ENCODE measurements around the gene SNX25. TPM values are rescaled to one million over a fixed set of nuclear protein-coding genes. Genes with fewer than 3 reads are reported as not detected.

The SNX25 gene
- total and polyA plus RNA-seq, 7 donors: 5.3 to 13.0 (median 9.8) TPM

DNA sequence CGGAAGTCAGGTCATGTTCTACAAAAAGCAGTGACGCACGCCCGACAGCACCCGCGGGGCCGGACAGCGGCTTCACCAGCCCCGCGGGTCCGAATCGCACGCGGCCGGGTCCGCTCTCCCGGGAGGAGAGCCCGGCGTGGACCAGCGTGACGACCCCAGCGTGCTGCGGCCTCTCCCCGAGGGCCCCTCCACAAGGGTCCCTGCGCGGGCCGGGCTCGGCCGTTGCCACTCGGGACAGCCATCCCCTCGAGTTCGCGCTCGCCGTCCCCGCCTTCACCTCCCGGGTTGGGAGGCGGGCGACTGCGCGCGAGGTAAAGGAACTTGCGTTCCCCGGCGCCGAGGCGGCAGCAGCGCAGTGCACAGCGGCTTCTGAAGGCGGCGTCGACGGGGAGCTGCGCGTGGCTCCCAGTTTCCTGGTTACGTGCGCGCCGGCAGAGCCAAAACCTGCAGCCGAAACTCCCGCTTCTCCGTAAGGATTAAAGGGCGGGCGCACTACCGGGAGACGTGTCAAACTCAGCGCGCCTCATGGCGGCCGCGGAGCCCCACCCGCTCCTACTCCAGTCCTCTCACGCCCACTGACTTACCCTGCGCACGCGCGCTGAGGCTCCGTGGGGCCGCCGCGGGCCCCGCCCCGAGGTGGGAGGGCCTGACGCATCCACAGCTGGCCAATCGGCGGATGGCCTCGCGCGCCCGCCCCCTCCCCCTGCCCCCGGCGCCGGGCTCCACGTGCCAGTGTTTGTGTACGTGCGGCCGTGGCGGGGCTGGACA, 186.7 kb downstream of the SNX25 start:
- no peaks in the 10 kb centered on the region for H3K27me3 ChIP-seq (ENCODE audit: insufficient read depth in 3 of 3, low read length in 2 of 3)
- TF ChIP-seq, protein P1, sequence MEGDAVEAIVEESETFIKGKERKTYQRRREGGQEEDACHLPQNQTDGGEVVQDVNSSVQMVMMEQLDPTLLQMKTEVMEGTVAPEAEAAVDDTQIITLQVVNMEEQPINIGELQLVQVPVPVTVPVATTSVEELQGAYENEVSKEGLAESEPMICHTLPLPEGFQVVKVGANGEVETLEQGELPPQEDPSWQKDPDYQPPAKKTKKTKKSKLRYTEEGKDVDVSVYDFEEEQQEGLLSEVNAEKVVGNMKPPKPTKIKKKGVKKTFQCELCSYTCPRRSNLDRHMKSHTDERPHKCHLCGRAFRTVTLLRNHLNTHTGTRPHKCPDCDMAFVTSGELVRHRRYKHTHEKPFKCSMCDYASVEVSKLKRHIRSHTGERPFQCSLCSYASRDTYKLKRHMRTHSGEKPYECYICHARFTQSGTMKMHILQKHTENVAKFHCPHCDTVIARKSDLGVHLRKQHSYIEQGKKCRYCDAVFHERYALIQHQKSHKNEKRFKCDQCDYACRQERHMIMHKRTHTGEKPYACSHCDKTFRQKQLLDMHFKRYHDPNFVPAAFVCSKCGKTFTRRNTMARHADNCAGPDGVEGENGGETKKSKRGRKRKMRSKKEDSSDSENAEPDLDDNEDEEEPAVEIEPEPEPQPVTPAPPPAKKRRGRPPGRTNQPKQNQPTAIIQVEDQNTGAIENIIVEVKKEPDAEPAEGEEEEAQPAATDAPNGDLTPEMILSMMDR (IDR thresholded peaks at IDR 0.05): no peak
- ATAC-seq (peak; percentile 94 to 96 (median 94)), DNase-seq (peak; percentile 97 to 98)
- peak overlapping the region; percentile 84 for H3K4me3 ChIP-seq
- H3K27ac ChIP-seq: peak overlapping the region; percentile 100
- intact Hi-C loops (cut with DNase I): loop anchor here (5.0 to 10.0 kb wide), 5 partner anchors 191 to 741 kb away; partner anchors contain the start of genes CFAP97 (in 1 of the 2), SLC25A4 (in 1 of the 2) and SNX25 (in 1 of the 2)
- peaks cover 15% of the 10 kb centered on the region for H3K4me1 ChIP-seq
- H3K9me3 ChIP-seq: no peaks in the 10 kb centered on the region
- peaks cover 0 to 31% of the 10 kb centered on the region in 2 donors for H3K36me3 ChIP-seq (ENCODE audit: insufficient read depth in 1 of 2, low read depth in 1 of 2)
- WGBS, 3 donors: 0 to 1% (median 1%) methylated on average over 73 to 98 of the region's 98 CpGs

DNA sequence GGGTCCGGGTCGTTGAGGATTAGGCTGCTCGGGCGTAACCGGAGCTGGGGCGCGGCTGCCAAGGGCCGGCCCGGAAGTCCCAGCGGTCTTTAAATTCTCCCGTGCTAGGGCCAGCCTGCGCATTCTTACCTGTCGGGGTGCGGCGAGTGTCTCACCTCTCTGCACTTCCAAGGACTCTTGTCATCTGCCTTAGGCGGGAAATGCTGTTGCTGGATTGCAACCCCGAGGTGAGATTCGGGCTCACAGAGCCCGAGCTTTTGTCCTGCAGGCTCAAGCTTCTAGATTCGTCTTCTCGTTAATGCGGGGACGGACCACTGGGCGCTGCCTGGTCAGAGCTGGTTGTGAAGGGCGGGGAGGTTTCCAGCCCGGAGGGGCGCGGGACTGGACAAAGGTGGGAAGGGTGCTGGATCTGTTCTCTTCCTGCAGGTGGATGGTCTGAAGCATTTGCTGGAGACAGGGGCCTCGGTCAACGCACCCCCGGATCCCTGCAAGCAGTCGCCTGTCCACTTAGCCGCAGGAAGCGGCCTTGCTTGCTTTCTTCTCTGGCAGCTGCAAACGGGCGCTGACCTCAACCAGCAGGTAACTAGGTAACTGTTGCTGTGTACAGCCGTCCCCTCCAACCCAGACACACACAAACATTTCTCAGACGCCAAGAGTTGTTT, 187.5 kb downstream of the SNX25 start, which contains the start of gene ANKRD37:
Gene ANKRD37, plus strand, starts transcription at position 118 of the 662 bp plus-strand sequence. Its CDS starts 83 bp downstream, at position 201.
- ATAC-seq (peak; percentile 5 to 23 (median 8)), DNase-seq (peak in 1 of 2 donors; percentile 35)
- intact Hi-C loops (cut with DNase I): loop anchor here (5.0 to 10.0 kb wide), 5 partner anchors 192 to 742 kb away; partner anchors contain the start of genes CFAP97 (in 1 of the 2), SLC25A4 (in 1 of the 2) and SNX25 (in 1 of the 2)
- Histone ChIP-seq H3K27ac (peak within 1 kb of the TSS; percentile 100), H3K9me3 (no peaks in the 10 kb centered on the region), H3K27me3 (ENCODE audit: insufficient read depth in 3 of 3, low read length in 2 of 3) (no peaks in the 10 kb centered on the region), H3K4me3 (peak within 1 kb of the TSS; percentile 84), H3K4me1 (peaks cover 15% of the 10 kb centered on the region), H3K36me3 (ENCODE audit: insufficient read depth in 1 of 2, low read depth in 1 of 2) (peaks cover under 1 to 38% of the 10 kb centered on the region in 2 donors)
- TF ChIP-seq, protein P1 (IDR thresholded peaks at IDR 0.05): peak; percentile 9
- WGBS, 3 donors: 2 to 4% (median 2%) methylated on average over 37 to 38 of the region's 38 CpGs

DNA sequence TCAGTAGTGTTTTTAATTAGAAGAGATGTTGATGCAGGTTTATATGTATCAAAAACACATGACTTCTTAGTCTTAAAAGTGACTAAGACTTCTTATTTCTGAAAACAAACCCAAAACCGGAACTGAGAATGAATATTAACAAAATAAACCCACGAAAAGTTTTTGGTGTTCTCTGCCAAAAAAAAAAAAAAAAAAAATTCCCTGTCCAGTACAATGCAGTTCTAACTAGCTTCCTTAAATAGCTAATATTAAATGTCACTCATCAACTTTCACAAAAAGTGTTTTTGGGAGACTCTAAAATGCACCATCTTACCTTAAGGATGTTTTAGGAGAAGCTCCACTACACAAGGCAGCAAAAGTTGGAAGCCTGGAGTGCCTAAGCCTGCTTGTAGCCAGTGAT, 189.2 kb downstream of the SNX25 start:
- 16 to 40% (median 34%) methylated on average over 2 of the region's 2 CpGs for WGBS, 3 donors
- Histone ChIP-seq H3K36me3 (ENCODE audit: insufficient read depth in 1 of 2, low read depth in 1 of 2) (peaks cover 4 to 56% of the 10 kb centered on the region in 2 donors), H3K9me3 (no peaks in the 10 kb centered on the region), H3K4me3 (peak overlapping the region; percentile 84), H3K27ac (peak overlapping the region; percentile 100), H3K4me1 (peaks cover 15% of the 10 kb centered on the region), H3K27me3 (ENCODE audit: insufficient read depth in 3 of 3, low read length in 2 of 3) (no peaks in the 10 kb centered on the region)
- intact Hi-C loops (cut with DNase I): loop anchor here (5.0 to 10.0 kb wide), 5 partner anchors 194 to 744 kb away; partner anchors contain the start of genes CFAP97 (in 1 of the 2), SLC25A4 (in 1 of the 2) and SNX25 (in 1 of the 2)
- no peak for DNase-seq
- no peak for ATAC-seq
- TF ChIP-seq, protein P1 (IDR thresholded peaks at IDR 0.05): no peak

DNA sequence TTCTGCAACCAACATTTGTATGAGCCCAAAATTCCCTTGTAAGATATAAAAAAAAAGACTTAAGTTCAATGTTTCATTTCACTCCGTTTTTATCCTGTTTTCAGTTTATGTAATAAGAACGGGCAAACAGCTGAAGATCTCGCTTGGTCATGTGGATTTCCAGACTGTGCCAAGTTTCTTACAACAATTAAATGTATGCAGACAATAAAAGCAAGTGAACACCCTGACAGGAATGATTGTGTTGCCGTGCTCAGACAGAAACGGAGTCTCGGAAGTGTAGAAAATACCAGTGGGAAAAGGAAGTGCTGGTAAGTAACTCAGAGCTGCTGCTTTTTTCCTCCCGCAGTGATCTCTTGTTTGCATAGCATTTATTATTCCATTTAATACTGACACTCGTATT, 190.1 kb downstream of the SNX25 start:
- H3K9me3 ChIP-seq: no peaks in the 10 kb centered on the region
- peak overlapping the region; percentile 17 for H3K4me3 ChIP-seq
- WGBS, 3 donors: 57 to 65% (median 58%) methylated on average over 8 of the region's 8 CpGs
- peaks cover 15% of the 10 kb centered on the region for H3K4me1 ChIP-seq
- DNase-seq (no peak), ATAC-seq (no peak)
- TF ChIP-seq, protein P1 (IDR thresholded peaks at IDR 0.05): no peak
- H3K36me3 ChIP-seq (ENCODE audit: insufficient read depth in 1 of 2, low read depth in 1 of 2): peaks cover 4 to 64% of the 10 kb centered on the region in 2 donors
- intact Hi-C loops (cut with DNase I): loop anchor here (5.0 to 10.0 kb wide), 5 partner anchors 193 to 745 kb away; partner anchors contain the start of genes CFAP97 (in 1 of the 2), SLC25A4 (in 1 of the 2) and SNX25 (in 1 of the 2)
- H3K27ac ChIP-seq: peak overlapping the region; percentile 34
- no peaks in the 10 kb centered on the region for H3K27me3 ChIP-seq (ENCODE audit: insufficient read depth in 3 of 3, low read length in 2 of 3)

All from psoas muscle (tissue), 8 donors.